ES-I3 (cell line): ENCODE data around the gene DOLPP1.

Experiments
- H3K36me3 ChIP-seq: 2 replicates; pipeline ENCODE4 v1.6.1; 2013; ENCODE audit warnings: mild to moderate bottlenecking, low read length, control low read depth, moderate library complexity; ENCODE audit not compliant: insufficient read depth
- H3K4me1 ChIP-seq: 2 replicates; pipeline ENCODE4 v1.6.1; 2013; ENCODE audit warnings: mild to moderate bottlenecking, control low read depth, low read length; ENCODE audit not compliant: insufficient read depth
- H3K9ac ChIP-seq: 2 replicates; pipeline ENCODE4 v1.6.1; 2013; ENCODE audit warnings: low read depth, mild to moderate bottlenecking, low read length, moderate library complexity
- H3K9me3 ChIP-seq: 2 replicates; pipeline ENCODE4 v1.6.1; 2013; ENCODE audit warnings: mild to moderate bottlenecking, low read length, moderate library complexity; ENCODE audit not compliant: control insufficient read depth, insufficient read depth

The DOLPP1 gene

DNA sequence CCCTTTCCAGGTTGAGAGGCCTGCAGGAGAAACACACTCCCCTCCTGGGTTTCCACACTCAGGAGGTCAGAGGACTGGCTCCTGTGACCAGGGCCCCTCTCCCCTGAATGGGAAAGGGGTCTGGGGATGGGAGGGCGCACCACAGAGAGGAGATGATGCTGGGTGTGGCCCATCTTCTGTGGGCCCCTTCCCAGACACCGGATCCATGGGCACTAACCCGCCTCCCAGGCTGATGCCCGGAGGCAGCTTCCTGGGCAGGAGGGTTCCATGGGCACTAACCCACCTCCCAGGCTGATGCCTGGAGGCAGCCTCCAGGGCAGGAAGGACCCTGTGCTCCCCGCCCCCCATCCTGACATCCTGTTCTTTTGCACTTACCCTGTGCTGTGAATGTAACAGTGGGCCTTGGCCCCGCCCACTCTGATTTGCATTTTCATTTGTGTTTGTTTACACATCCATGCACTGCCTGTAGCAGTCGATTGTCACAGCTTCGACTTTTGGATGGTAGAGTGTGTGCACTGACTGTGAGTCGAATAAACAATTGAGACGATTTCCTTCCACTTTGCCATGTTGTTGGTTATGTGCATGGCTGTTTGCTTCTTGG lies 9.3 kb upstream of the DOLPP1 start:
- Histone ChIP-seq H3K9ac (peak overlapping the region; percentile 12; the same call in 1 of the 2 replicates), H3K4me1 (peaks cover 22% of the 10 kb centered on the region)

DNA sequence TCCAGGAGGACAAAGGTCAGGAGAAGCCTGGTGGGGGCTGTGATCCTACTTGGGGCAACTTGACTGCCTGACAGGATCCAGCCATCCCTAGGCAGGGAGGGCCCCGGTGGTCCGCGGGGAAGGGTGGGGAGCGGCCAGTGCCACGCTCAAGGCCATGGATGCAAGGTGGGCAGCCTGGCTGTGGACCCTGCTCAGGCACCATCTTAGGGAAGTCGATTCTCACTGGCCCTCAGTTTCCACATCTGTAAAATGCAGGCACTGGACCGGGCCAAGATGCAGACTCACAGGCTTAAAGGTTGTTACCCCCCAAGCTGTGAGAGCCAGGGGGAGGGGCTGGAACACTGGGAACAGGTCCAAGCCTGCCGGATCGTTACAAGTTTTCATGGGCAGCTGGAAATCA lies 8.7 kb upstream of the DOLPP1 start:
- H3K9ac ChIP-seq = peak overlapping the region; percentile 12; the same call in 1 of the 2 replicates
- H3K9me3 ChIP-seq = no peaks in the 10 kb centered on the region
- H3K4me1 ChIP-seq = peaks cover 22% of the 10 kb centered on the region
- H3K36me3 ChIP-seq = no peaks in the 10 kb centered on the region

More for the DNA sequence above, 9.3 kb upstream of the DOLPP1 start:
- H3K9me3 ChIP-seq = no peaks in the 10 kb centered on the region
- no peaks in the 10 kb centered on the region for H3K36me3 ChIP-seq

DNA sequence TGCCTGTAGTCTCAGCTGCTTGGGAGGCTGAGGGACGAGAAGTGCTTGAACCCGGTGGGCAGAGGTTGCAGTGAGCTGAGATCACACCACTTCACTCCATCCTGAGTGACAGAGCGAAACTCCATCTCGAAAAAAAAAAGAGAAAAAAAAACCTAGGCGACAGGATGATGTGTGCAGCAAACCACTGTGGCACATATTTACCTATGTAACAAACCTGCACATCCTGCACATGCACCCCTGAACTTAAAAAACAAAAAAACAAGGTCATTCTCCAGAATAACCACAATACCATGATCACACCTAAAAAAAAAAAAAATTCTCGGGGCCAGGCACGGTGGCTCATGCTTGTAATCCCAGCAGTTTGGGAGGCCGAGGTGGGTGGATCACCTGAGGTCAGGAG lies 7.5 kb upstream of the DOLPP1 start:
- Histone ChIP-seq H3K9me3 (no peaks in the 10 kb centered on the region), H3K9ac (no peak overlapping the region), H3K36me3 (no peaks in the 10 kb centered on the region), H3K4me1 (peaks cover 22% of the 10 kb centered on the region)

DNA sequence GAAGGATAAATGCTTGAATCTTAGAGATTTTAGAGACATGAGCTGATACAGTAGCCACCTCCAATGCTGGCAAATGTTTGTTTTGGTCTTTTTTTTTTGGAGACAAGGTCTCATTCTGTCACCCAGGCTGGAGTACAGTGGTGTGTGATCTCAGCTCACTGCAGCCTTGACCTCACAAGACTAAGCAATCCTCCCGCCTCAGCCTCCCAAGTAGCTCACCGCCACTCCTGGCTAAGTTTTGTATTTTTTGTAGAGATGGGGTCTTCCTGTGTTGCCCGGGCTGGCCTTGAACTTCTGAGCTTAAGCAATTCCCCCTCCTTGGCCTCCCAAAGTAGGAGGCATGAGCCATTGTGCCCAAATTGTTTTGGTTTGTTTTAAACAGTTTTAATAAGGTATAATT lies 6.8 kb upstream of the DOLPP1 start:
- Histone ChIP-seq H3K9ac (no peak overlapping the region), H3K9me3 (no peaks in the 10 kb centered on the region), H3K4me1 (peaks cover 22% of the 10 kb centered on the region), H3K36me3 (no peaks in the 10 kb centered on the region)

DNA sequence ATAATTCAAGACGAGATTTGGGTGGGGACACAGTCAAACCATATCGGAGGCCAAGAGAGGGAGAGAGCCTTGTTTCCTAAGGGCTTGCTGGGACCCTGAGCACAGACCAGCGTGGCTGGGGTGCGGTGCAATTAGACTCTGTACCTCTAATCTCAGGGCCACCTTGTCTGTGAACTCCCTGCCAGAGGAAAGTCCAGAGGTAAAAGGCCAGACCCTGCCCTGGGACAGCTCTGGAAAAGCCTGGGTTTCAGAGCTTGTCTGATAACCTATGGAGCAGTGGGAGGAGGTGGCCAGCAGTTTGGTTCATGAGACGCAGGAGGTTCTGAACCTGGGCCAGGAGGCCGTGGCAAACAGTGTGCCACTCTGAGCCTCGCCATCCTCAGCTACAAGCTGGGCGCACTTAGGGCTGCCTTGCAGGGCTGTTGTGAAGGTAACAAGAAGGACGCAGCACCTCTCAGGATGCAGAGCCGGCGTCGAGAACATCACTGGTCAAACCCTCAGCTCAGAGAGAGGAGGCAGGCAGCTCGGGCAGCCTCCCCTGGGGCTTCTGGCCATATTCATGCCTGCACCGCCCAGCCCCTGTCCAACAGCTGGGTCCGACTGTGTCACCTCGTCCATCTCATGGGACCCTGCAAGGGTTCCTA lies 4.8 kb upstream of the DOLPP1 start:
- no peaks in the 10 kb centered on the region for H3K36me3 ChIP-seq
- H3K4me1 ChIP-seq = peaks cover 13% of the 10 kb centered on the region
- H3K9ac ChIP-seq = no peak overlapping the region
- no peaks in the 10 kb centered on the region for H3K9me3 ChIP-seq

DNA sequence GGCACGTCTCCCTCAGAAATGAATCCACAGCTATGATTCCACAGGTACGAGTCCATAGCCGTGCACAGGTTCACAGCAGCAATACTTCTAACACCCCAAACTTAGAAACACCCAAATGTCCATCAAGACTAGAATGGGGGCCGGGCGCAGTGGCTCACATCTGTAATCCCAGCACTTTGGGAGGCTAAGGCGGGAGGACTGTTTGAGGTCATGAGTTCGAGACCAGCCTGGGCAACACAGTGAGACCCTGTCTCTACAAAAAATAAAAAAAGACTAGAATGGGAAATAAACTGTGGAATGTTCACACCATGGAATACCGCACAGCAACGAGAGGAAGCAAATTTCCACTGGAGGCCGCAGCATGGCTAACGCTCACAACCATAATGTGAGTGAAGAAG lies 4.3 kb upstream of the DOLPP1 start:
- Histone ChIP-seq H3K9me3 (no peaks in the 10 kb centered on the region), H3K4me1 (peaks cover 8% of the 10 kb centered on the region), H3K36me3 (no peaks in the 10 kb centered on the region), H3K9ac (no peak overlapping the region)

DNA sequence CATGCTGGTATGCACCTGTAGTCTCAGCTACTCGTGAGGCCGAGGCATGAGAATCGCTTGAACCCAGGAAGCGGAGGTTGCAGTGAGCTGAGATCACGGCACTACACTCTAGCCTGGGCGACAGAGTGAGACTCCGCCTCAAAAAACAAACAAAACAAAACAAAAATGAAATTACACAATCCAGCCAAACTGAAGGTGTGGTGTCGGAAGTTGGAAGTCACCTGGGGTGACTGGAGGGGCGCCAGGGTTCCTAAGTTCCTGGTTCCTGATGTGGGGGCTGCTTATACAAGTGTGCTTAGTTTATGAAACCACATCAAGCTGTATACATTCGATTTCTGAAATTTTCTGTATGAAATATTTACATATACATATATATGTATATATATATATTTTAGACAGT lies 3.7 kb upstream of the DOLPP1 start:
- H3K36me3 ChIP-seq = no peaks in the 10 kb centered on the region
- no peaks in the 10 kb centered on the region for H3K9me3 ChIP-seq
- H3K9ac ChIP-seq = no peak overlapping the region
- peaks cover 8% of the 10 kb centered on the region for H3K4me1 ChIP-seq

DNA sequence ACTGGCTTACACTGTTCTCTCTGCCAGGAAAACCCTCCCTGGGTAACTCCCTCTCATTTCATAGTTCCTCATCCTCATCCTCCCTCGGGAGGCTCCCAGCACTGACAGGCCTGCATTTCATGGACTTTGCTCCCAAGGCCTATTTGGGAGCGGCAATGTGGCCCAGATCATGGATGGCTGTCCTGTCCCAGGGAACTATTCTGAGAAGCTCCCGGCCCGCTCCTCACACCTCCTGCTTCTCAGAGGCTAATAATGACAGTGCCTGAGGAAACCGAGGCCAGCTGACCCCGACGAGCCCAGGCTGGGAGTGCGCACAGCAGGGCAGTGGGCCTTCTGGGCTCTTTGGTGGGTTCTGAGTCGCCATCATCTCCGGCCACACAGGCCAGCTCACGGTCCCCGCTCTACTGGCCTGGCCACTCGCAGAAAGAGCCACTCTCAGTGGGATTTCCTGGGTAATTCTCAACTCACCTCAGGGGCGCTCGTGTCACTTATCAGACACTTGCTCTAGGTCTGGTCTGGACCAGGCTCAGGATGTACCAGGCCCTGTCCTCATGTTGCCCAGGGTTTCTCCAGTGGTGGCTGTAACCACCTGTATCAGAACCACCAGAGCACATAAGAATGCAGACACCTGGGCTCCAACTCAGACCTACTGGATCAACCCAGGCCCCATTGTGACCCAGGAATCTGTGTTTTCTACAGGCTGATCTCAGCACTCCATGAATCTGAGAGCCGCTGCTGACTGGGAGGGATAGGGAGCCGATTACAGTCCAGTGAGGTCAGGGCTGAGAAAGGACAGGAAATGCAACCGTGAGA lies 2.0 kb upstream of the DOLPP1 start:
- H3K36me3 ChIP-seq = no peaks in the 10 kb centered on the region
- peaks cover 6% of the 10 kb centered on the region for H3K4me1 ChIP-seq
- no peaks in the 10 kb centered on the region for H3K9me3 ChIP-seq
- H3K9ac ChIP-seq = no peak overlapping the region

DNA sequence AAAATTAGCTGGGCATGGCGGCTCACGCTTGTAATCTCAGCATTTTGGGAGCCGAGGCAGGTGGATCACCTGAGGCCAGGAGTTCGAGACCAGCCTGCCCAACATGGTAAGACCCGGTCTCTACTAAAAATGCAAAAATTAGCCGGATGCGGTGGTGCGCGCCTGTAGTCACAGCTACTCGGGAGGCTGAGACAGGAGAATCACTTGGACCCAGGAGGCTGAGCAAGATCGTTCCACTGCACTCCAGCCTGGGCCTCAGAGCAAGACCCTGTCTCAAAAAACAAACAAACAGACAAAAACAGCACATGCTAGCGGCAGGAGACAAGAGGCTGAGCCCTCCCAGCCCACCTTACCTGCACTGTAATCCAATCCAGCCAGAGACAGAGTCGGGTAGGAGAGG lies 1.1 kb upstream of the DOLPP1 start:
- Histone ChIP-seq H3K9ac (peak overlapping the region; percentile 75; the same call in 1 of the 2 replicates), H3K9me3 (no peaks in the 10 kb centered on the region), H3K4me1 (peaks cover 6% of the 10 kb centered on the region)

DNA sequence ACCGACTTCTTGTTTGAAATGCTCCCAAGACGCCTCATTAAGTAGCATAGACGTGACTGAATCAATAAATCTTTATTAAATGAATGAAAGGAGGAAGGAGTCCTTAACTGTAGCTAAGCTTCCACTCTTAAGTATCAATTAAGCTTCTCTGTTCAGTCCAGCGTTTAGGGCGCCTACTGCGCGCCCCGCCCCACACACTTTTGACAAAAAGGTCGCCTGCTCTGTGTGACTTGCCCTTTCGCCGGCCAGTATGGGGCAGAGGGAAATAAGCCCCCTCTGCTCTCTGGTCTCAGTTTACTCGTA lies 662 bp upstream of the DOLPP1 start:
- no peaks in the 10 kb centered on the region; the same call in 1 of the 2 replicates for H3K36me3 ChIP-seq
- H3K9ac ChIP-seq = peak overlapping the region; percentile 75
- H3K9me3 ChIP-seq = no peaks in the 10 kb centered on the region
- H3K4me1 ChIP-seq = peaks cover 6% of the 10 kb centered on the region

More for the DNA sequence above, 1.1 kb upstream of the DOLPP1 start:
- H3K36me3 ChIP-seq = no peaks in the 10 kb centered on the region

DNA sequence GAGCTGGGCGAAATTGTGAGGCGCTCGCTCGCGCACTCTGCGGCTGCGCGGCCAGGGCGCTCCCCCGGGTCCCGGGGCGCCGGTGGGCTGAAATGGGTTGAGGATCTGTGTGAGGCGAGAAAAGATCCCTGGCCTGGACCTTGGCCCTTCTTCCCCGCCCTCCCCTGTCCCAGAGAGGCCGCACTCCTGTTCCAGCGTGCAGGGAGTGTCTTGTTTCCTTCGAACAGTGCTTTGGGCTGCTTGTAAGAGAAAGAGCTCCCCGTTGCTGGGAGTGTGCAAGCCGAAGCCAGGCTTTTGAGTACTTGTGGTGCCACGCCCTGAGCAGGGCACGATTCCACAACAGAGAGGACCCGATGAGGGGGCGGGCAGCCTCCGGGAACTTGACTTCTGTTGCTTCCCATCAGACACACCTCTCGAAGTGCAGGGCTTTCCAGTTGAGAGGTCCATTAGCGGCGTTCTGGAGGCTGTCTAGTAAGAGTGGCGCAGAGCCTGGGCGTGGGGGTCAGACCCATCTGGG lies 535 bp downstream of the DOLPP1 start:
- H3K9me3 ChIP-seq = no peaks in the 10 kb centered on the region
- peak overlapping the region; percentile 73 for H3K9ac ChIP-seq
- H3K36me3 ChIP-seq = no peaks in the 10 kb centered on the region; the same call in 1 of the 2 replicates
- H3K4me1 ChIP-seq = peaks cover 6% of the 10 kb centered on the region

DNA sequence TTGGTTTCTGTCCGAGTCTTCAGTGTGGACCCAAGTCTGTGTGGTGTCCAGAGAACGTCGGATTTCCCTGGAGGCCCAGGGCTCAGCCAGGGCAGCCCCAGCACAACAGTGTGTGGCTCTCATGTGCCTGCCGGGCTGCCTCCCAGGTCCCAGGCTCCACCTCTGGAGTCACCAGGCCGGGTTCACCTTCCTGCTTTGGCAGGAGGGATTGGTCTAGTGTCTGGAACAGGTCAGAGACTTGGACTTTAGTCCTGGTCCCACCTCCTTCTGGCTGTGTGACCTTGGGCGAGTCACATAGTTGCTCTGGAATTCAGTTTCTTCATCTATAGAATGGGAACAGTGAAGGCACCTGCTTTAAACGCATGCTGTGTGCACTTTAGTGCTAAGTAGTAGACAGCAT lies 3.2 kb downstream of the DOLPP1 start:
- Histone ChIP-seq H3K36me3 (peaks cover 5% of the 10 kb centered on the region; the same call in 1 of the 2 replicates), H3K4me1 (peaks cover 6% of the 10 kb centered on the region)

DNA sequence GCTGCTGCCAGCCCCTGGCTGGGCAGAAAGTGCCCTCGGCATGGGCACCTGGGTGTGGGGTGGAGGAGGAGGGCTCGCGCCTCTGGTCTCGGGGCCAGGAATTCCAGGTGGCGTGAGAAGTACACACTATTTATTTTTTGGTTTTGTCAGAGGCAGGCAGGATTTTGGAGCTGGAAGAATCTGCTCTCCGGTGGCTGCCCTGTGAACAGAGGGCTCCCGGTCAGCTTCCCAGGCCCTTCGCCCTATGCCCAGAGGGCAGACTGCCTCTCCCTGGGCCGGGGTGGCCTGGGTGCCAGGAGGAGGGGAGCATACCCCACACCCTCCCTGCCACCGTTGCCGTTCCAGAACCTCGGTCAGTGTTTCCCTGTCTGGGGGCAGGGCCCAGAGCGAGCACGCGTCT lies 8.3 kb downstream of the DOLPP1 start:
- Histone ChIP-seq H3K9me3 (no peaks in the 10 kb centered on the region), H3K36me3 (peaks cover 5% of the 10 kb centered on the region; the same call in 1 of the 2 replicates), H3K9ac (no peak overlapping the region), H3K4me1 (no peaks in the 10 kb centered on the region)

More for the DNA sequence above, 3.2 kb downstream of the DOLPP1 start:
- Histone ChIP-seq H3K9me3 (no peaks in the 10 kb centered on the region), H3K9ac (no peak overlapping the region)

DNA sequence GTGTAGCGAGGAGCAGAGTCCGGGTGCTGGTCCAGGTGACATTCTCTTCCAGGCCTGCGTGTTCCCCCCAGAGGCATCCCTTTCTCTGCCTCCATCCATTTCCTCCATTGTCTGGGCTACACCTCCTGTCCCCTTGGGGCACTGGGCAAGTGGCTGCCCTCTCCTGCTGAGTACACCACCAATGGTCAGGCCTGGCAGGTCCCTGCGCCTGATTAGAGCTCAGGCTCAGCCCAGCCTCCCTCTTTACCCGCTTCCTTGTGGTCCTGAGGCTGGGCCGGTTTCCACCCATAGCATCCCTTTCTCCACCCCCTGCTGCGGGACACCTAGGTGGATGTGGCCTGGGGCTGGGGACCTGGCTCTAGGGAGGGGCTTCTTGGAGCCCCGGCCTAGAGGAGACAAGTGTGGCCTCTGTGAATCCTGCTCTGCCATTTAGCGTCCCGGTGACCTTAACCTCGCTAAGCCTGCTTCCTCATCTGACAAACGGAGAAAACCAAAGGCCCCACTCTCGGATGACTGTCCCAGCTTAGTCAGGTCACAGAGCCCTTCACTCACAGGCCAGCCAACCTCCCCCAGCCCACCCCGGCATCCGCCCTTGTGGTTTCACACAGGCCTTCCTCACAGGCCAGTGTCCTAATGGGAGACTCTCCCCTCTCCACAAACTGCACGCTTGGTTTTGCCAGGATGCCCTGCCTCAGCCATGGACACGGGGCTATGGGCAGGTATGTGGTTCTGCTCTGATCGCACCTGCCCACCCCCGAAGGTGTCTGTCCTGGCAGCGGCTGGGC lies 12.9 kb downstream of the DOLPP1 start:
- Histone ChIP-seq H3K9ac (no peak overlapping the region), H3K36me3 (0 out of 2 replicates have a peak, but pooled peaks cover under 1% of the 10 kb centered on the region)

More for the DNA sequence above, 12.9 kb downstream of the DOLPP1 start:
- no peaks in the 10 kb centered on the region for H3K9me3 ChIP-seq
- H3K4me1 ChIP-seq = no peaks in the 10 kb centered on the region
